Measurements from ENCODE around the gene BICC1. TPM values are rescaled to one million over a fixed set of nuclear protein-coding genes. Genes with fewer than 3 reads are reported as not detected.

BICC1 gene
- total and polyA plus RNA-seq, 2 of the 13 experiments (the other 11 are each of a cell fraction or from before 2014, with no cell fraction given) = 0.18 to 1.5 TPM

DNA sequence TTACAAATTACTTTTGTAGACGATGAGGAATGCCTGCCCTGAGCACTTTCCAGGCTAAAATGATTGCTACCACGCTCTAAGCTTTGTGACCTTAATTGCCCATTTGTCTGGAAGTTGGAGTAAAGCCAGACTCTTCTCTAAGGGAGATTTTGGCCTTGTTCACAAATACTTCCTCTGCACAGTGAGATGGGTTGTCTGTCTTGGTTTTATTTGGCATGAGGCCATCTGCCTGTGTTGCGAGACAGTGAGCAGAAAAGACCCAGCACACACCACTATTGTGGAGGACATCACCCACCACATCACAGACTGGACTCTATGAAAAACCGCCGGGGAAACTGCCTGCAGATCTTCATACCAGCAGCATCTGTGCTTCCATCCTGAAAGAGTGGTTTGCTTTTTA is 138.4 kb downstream of the BICC1 start:
- H3K9ac ChIP-seq (ENCODE audit: insufficient read depth, low read depth, low read length) = no peak overlapping the region
- no TSS peak for BruUV-seq (replicated peaks)
- no peaks in the 10 kb centered on the region for H3K9me3 ChIP-seq (ENCODE audit: low read length)
- no peak overlapping the region for H2AFZ ChIP-seq (ENCODE audit: low read length)
- H3K79me2 ChIP-seq (ENCODE audit: insufficient read depth, low read length) = no peaks in the 10 kb centered on the region
- no peak for FAIRE-seq
- ChIA-PET CTCF (ENCODE audit: low intra/inter-chr PET ratio, low total read pairs) (no interaction called here), POLR2A (no interaction called here)
- intact Hi-C loops (cut with micrococcal nuclease; ENCODE audit: unreplicated experiment) (no loop called here), in situ Hi-C loops (cut with HindIII; ENCODE audit: extremely low pct_ligation_motif_present, low pct_unique_long_range_greater_than_20kb) (no loop called here)
- H4K20me1 ChIP-seq (ENCODE audit: insufficient read depth, low read length) = no peaks in the 10 kb centered on the region
- no peaks in the 10 kb centered on the region for H3K4me1 ChIP-seq (ENCODE audit: insufficient read depth, low read length)
- no peak for ATAC-seq
- H3K4me3 ChIP-seq (replicated peaks in 1 of 3; ENCODE audit: insufficient read depth in 1 of 3, low read depth in 2 of 3, low read length in 3 of 3) = no peak overlapping the region
- no peak overlapping the region for H3K4me2 ChIP-seq (ENCODE audit: low read depth, low read length)
- WGBS (ENCODE audit: low lambda C conversion rate) = 89% methylated on average over 5 of the region's 5 CpGs
- H3K27me3 ChIP-seq (ENCODE audit: control insufficient read depth in 1 of 2, insufficient read depth in 2 of 2, low read length in 2 of 2) = no peaks in the 10 kb centered on the region; a peak in 1 of 5 replicates
- H3K36me3 ChIP-seq (replicated peaks in 1 of 2; ENCODE audit: control insufficient read depth in 1 of 2, insufficient read depth in 2 of 2, low read length in 2 of 2) = no peaks in the 10 kb centered on the region
- no peak overlapping the region for H3K27ac ChIP-seq (ENCODE audit: extremely low read length, insufficient read depth, low read length)
- DNase-seq (ENCODE audit: low spot score) = no peak
- TF ChIP-seq ZNF3 (CRISPR knock-in tag; IDR thresholded peaks at IDR 0.05) = no peak
- TF ChIP-seq, protein P1, sequence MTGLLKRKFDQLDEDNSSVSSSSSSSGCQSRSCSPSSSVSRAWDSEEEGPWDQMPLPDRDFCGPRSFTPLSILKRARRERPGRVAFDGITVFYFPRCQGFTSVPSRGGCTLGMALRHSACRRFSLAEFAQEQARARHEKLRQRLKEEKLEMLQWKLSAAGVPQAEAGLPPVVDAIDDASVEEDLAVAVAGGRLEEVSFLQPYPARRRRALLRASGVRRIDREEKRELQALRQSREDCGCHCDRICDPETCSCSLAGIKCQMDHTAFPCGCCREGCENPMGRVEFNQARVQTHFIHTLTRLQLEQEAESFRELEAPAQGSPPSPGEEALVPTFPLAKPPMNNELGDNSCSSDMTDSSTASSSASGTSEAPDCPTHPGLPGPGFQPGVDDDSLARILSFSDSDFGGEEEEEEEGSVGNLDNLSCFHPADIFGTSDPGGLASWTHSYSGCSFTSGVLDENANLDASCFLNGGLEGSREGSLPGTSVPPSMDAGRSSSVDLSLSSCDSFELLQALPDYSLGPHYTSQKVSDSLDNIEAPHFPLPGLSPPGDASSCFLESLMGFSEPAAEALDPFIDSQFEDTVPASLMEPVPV (CRISPR knock-in tag; IDR thresholded peaks at IDR 0.05) = no peak
- TF ChIP-seq ZFX (CRISPR knock-in tag; IDR thresholded peaks at IDR 0.05; ENCODE audit: low read depth) = no peak
- TF ChIP-seq MAZ (IDR thresholded peaks at IDR 0.05; ENCODE audit: borderline replicate concordance, low read depth, low read length) = no peak
- no peak for TF ChIP-seq MAZ (CRISPR knock-in tag; IDR thresholded peaks at IDR 0.05; ENCODE audit: low read depth)
- no peak for TF ChIP-seq ZFP37 (CRISPR knock-in tag; IDR thresholded peaks at IDR 0.05; ENCODE audit: borderline replicate concordance)
- TF ChIP-seq SOX5 (CRISPR knock-in tag; IDR thresholded peaks at IDR 0.05; ENCODE audit: borderline replicate concordance) = no peak
- TF ChIP-seq, protein P2, sequence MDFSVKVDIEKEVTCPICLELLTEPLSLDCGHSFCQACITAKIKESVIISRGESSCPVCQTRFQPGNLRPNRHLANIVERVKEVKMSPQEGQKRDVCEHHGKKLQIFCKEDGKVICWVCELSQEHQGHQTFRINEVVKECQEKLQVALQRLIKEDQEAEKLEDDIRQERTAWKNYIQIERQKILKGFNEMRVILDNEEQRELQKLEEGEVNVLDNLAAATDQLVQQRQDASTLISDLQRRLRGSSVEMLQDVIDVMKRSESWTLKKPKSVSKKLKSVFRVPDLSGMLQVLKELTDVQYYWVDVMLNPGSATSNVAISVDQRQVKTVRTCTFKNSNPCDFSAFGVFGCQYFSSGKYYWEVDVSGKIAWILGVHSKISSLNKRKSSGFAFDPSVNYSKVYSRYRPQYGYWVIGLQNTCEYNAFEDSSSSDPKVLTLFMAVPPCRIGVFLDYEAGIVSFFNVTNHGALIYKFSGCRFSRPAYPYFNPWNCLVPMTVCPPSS (IDR thresholded peaks at IDR 0.05) = no peak
- no peak for TF ChIP-seq ZNF780A (CRISPR knock-in tag; IDR thresholded peaks at IDR 0.05)
- no peak for TF ChIP-seq NR1H2 (CRISPR knock-in tag; IDR thresholded peaks at IDR 0.05; ENCODE audit: borderline replicate concordance, low read depth)
- no peak for TF ChIP-seq ZNF879 (CRISPR knock-in tag; IDR thresholded peaks at IDR 0.05)
- TF ChIP-seq ZNF841 (CRISPR knock-in tag; IDR thresholded peaks at IDR 0.05; ENCODE audit: borderline replicate concordance) = no peak
- TF ChIP-seq, protein P3, sequence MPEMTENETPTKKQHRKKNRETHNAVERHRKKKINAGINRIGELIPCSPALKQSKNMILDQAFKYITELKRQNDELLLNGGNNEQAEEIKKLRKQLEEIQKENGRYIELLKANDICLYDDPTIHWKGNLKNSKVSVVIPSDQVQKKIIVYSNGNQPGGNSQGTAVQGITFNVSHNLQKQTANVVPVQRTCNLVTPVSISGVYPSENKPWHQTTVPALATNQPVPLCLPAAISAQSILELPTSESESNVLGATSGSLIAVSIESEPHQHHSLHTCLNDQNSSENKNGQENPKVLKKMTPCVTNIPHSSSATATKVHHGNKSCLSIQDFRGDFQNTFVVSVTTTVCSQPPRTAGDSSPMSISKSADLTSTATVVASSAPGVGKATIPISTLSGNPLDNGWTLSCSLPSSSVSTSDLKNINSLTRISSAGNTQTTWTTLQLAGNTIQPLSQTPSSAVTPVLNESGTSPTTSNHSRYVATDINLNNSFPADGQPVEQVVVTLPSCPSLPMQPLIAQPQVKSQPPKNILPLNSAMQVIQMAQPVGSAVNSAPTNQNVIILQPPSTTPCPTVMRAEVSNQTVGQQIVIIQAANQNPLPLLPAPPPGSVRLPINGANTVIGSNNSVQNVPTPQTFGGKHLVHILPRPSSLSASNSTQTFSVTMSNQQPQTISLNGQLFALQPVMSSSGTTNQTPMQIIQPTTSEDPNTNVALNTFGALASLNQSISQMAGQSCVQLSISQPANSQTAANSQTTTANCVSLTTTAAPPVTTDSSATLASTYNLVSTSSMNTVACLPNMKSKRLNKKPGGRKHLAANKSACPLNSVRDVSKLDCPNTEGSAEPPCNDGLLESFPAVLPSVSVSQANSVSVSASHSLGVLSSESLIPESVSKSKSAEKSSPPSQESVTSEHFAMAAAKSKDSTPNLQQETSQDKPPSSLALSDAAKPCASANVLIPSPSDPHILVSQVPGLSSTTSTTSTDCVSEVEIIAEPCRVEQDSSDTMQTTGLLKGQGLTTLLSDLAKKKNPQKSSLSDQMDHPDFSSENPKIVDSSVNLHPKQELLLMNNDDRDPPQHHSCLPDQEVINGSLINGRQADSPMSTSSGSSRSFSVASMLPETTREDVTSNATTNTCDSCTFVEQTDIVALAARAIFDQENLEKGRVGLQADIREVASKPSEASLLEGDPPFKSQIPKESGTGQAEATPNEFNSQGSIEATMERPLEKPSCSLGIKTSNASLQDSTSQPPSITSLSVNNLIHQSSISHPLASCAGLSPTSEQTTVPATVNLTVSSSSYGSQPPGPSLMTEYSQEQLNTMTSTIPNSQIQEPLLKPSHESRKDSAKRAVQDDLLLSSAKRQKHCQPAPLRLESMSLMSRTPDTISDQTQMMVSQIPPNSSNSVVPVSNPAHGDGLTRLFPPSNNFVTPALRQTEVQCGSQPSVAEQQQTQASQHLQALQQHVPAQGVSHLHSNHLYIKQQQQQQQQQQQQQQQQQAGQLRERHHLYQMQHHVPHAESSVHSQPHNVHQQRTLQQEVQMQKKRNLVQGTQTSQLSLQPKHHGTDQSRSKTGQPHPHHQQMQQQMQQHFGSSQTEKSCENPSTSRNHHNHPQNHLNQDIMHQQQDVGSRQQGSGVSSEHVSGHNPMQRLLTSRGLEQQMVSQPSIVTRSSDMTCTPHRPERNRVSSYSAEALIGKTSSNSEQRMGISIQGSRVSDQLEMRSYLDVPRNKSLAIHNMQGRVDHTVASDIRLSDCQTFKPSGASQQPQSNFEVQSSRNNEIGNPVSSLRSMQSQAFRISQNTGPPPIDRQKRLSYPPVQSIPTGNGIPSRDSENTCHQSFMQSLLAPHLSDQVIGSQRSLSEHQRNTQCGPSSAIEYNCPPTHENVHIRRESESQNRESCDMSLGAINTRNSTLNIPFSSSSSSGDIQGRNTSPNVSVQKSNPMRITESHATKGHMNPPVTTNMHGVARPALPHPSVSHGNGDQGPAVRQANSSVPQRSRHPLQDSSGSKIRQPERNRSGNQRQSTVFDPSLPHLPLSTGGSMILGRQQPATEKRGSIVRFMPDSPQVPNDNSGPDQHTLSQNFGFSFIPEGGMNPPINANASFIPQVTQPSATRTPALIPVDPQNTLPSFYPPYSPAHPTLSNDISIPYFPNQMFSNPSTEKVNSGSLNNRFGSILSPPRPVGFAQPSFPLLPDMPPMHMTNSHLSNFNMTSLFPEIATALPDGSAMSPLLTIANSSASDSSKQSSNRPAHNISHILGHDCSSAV (CRISPR knock-in tag; IDR thresholded peaks at IDR 0.05; ENCODE audit: borderline replicate concordance) = no peak
- no peak for TF ChIP-seq SMAD9 (CRISPR knock-in tag; IDR thresholded peaks at IDR 0.05)
